ENCODE data around the gene FMNL3.
A peak's percentile ranks its signal among the peaks of the same experiment; 100 is the strongest.

Gene FMNL3

DNA sequence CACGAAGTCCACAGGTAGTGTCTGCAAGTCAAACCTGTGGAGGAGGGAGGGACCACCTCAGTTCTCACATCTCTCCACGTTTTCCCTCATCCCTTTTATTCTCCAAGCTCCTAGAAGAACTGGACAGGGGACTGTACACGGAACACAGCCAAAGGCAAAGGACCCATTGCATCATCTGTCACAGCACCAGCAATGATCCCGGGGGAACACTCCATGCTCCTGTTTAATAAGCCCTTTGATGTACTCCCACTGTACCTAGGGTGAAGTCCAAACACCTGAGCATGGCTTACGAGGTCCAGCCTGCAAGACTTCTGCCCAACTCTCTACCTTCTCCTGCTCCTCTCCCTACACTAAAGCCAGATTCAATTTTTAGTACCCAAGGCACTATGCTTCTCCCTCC, 57.3 kb downstream of the FMNL3 start:
- DNase-seq, result no peak

DNA sequence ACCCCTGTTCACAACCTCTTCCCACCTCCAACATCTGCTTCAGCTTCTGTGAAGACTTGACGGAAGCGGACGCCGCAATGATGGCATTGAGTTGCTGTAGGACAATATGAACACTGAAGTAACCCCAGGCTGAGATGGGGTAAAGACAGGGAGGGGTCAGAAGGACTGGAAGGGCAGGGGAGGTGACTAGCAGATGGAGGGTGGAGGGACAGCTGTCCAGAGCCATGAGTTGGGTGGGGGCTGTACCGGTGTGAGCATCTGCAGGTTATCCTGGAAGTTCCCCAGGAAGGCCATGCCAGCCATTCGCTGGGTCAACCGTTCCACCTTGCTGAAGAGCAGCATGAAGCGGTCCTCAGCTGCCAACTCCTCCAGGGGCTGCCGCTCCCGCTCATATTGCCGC, 57.8 kb downstream of the FMNL3 start:
- no peak for DNase-seq

DNA sequence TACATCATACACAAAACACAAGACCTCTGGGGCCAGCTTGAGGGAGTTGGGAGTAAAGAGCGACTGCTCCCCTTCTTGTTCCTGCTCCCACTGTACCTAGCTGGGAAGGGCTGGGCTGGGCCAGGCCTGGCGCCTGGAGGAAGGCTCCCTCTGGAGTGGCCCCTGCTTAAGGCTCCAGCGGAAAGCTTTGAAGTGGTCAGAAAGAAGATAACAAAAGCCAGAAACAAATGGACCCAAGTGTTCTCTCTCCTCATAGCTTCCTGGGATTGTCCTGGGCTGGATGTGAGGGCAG, 58.5 kb downstream of the FMNL3 start:
- no peak for DNase-seq

DNA sequence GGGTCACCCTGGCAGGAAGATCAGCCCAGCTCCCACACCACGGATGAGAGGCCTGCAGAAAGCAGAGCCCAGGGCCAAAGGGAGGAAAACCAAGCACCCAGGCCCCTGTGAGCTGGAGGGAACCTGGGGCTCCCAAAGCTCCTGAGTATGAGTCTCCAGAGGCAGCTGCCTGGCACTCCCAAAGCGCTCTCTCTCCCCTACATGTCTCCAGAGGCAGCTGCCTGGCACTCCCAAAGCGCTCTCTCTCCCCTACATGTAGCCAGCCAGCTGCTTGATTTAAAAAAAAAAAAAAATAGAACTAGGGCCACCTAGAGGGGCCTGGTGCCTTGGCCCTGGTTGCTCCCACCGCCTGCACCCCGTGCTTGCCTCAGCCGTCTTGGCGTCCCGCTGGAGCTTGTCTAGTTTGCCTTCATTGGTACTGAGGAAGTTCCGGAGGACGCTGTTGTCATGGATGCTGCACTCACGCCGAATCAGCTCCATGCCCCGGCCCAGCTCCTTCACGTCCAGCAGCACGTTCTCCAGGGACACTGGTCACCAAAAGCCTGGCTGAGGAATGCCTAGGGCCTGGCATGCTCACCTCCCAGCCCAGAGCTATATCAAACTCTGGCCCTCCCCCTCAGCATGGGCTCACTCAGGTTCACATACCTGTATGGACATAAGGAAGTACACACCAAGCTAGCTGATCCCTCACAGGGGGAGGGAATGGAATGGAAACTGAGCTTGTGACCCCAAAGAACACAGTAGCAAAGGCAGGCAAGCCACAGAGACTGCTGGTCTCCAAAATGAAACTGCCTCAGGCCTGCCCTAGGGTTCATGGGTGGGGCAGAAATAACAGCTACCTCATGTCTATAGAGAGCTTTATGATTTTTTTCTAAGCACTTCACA, 59.1 kb downstream of the FMNL3 start:
- DNase-seq, result no peak

- DNase-seq, result no peak
Observed at GRCh38 chr12:49646871-49647654, 60.1 kb downstream of the FMNL3 start.

GRCh38 chr12:49646331-49646830, 60.8 kb downstream of the FMNL3 start:
- no peak for DNase-seq

- DNase-seq, result no peak
Observed at GRCh38 chr12:49645146-49646039, 61.8 kb downstream of the FMNL3 start.

DNA sequence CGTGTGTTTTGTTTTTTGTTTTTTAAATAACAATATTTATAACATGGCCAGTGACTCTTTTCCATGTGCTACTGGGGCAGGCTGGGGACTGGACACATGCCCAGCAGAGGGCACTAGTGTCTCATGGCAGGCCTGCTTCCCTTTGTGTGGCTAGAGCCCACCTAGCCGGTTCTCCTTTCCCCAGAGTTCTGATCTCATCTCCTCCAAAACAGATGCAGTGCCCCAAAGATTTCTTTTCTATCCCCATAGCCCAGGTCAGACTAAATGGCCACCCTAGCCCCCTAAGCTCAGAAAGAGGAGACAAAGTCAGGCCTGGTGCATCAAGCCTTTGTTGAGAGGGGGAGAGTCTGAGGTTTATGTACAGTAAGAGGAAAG, 62.6 kb downstream of the FMNL3 start:
- peak; percentile 82 to 84 for DNase-seq

GRCh38 chr12:49643961-49644619, 63.1 kb downstream of the FMNL3 start:
- DNase-seq, result no peak

- DNase-seq, result no peak
Observed at GRCh38 chr12:49643135-49643534, 64.1 kb downstream of the FMNL3 start.

- DNase-seq, result no peak
Observed at GRCh38 chr12:49642370-49642802, 64.8 kb downstream of the FMNL3 start.

DNA sequence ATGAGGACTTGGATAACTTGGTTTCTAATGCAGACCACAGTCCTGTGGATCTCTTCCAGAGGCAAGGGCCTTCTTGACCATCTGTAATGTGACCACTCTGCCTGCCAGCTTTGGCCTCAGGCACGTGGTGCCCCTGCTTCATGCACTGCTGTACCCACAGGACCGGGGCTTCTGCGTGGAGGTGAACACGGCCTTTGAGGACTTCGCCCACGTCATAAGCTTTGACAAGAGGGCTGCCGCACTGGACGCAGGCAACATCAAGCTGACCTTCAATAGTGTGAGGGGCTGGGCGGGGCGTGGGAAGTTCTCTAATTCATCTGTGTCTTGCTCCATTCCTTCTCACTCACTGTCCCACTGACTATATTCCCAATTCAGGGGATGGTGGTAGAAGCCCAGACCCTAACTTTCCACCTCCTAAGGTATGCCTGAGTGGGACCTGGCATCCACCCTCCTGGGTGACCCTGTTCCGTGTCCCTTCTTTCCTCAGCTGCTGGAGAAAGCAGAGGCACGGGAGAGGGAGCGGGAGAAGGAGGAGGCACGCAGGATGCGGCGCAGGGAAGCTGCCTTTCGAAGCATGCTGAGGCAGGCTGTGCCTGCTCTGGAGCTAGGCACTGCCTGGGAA, 65.3 kb downstream of the FMNL3 start:
- DNase-seq, result no peak

- peak; percentile 53 to 59 for DNase-seq
Observed at GRCh38 chr12:49636979-49637755, 70.0 kb downstream of the FMNL3 start.

DNA sequence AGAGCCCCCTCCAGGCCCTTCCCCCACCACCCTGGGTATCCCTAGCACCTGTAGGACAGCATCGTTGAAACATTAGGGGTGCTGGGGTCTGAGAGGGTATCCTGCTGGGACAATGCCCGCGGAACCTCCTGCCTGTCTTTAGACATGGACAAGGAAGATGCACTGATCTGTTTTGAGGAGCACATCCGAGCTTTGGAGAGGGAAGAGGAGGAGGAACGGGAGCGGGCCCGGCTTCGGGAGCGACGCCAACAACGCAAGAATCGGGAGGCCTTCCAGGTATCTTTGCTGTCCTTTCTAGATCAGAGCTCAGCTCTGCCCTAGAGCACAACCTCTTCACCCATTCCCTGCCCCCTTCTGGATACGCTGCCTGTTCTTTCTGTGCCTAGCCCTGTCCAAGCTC, 70.6 kb downstream of the FMNL3 start:
- no peak for DNase-seq

- no peak for DNase-seq
Observed at GRCh38 chr12:49635656-49636055, 71.5 kb downstream of the FMNL3 start.

DNA sequence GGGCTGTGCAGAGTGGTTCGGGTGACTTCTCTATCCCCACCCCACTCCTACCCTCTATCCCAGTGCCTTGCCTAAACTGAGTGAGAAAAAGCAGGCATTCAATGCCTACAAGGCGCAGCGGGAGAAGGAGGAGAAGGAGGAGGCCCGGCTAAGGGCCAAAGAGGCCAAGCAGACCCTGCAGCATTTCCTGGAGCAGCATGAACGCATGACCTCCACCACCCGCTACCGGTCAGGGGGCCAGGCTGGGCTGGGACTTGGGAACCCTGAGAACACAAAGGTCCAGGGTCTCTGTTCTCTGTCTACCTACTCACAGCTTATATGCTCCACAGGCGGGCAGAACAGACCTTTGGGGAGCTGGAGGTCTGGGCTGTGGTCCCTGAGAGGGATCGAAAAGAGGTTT, 72.2 kb downstream of the FMNL3 start:
- DNase-seq, result no peak

DNA sequence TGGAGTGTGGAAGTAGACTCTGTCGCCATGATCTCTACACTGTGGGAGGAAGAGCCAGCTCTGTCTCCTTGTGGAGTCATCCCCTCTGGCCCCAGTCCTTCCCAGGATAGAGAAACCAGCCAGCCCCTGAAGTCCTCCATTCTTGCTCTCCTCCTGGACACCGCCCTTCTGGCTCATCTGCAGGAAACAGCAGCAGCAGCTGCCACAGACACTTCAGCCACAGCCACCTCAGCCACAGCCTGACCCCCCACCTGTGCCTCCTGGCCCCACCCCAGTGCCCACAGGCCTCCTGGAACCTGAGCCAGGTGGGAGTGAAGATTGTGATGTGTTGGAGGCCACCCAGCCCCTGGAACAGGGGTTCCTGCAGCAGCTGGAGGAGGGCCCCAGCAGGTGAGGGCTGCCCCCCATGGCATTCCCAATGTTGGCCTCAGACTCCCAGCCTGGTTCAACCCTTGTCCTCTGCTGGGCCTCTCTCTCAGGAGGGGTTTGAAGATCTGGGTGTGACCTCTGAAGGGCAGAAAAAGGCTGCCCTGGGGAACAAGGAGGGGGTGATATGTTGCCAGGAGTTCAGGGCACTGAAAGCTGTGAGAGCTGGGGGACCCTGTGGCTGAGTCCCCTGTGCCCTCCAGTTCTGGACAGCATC, 73.4 kb downstream of the FMNL3 start:
- DNase-seq, result no peak

DNA sequence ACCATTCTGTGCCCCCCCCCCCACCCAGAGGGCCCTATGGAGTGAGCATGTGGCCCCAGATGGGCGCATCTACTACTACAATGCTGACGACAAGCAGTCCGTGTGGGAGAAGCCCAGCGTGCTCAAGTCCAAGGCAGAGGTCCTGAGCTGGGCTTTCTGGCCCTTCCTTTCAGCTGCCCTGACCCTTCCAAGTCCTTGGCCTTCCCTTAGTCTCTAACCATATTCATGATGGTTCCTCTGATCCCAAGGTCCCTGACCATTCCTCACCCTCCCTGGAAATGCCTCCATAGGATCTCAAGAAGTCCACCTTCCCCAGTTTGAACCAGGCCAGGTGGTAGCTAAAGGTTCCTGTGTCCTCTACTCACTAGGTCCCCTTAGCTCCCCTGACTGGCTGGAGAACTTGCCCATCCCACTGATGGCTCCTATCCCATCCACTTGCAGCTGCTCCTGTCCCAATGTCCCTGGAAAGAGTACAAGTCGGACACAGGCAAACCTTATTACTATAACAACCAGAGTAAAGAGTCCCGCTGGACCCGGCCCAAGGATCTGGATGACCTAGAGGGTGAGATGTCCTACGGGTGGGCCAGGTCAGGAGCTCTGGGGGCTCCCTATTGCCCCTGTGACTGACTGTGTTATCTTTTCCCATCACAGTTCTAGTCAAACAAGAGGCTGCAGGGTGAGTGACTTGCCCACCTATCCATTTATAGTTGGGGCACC, 74.1 kb downstream of the FMNL3 start:
- no peak for DNase-seq

DNA sequence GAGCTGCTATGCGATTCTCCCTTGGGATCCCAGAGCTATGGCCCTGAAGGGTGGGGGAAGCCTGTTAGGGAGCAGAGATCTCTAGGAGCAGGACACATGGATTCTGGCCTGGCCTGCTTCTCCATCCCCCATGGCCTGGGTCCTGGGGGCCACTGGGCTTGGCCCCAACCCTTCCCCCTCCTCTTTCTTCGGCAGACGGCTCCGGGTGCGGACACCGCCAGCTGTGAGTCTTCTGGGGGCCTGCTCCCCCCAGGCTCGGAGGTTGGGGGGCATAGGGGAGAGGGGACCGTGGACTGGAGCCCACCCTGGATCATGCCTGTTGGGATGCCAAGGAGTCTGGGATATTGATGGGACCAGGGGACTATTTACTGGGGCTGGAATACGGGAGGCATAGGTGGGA, 74.8 kb downstream of the FMNL3 start:
- no peak for DNase-seq

DNA sequence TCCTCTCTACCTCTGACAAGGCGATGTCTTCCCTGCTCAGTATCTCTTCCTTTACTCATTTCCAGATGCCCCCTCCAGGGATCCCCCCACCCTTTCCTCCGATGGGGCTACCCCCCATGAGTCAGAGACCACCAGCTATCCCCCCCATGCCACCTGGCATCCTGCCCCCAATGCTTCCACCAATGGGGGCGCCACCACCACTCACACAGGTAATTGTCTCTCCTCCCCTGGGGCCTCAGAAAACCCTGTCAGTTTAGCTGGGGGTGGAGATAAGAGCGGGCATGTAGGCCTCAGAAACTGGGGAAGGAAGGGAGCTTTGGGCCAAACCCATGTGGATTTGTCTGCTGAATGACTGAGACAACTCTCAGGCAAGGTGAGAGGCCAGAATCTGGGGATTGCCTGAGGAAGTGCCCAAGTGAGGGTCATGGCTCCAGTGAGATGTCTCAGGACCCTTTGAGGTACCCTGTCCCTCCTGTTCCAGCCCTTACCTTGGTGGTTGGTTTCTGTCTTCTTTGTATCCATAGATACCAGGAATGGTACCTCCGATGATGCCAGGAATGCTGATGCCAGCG, 75.8 kb downstream of the FMNL3 start:
- peak in 1 of 2 donors; percentile 13 for DNase-seq
